GM12878 (cell line): ENCODE measurements around the gene TSBP1. TPM values are rescaled to one million over a fixed set of nuclear protein-coding genes. Genes with fewer than 3 reads are reported as not detected.

ENCODE experiments used
- ATAC-seq: fragments of 200-7000 bp; cut with Tn5 transposase; 3 replicates; pipeline ENCODE4 v1.9.1; 2020; ENCODE audit warnings: mild to moderate bottlenecking, moderate library complexity
- BruUV-seq: library from RNA; stranded (reverse); fragments of 400-500 nt; replicated peaks from 2 replicates; lab custom pipeline; 2021; lab: Mats Ljungman, UMichigan
- CTCF ChIA-PET: fragments of 300-600 bp; sonication (Branson Sonifier 250); formaldehyde crosslinking; extraction: SDS; loops from one replicate; lab custom pipeline; 2021; ENCODE audit warnings: inconsistent platforms; lab: Yijun Ruan, JAX
- POLR2A ChIA-PET: fragments of 350-600 bp; formaldehyde crosslinking; extraction: SDS; loops from one replicate; lab custom pipeline; 2021; ENCODE audit warnings: inconsistent platforms; lab: Charles Lee
- RAD21 ChIA-PET: fragments of 300-600 bp; sonication (Branson Sonifier 250); formaldehyde crosslinking; loops from one replicate; lab custom pipeline; 2023; ENCODE audit warnings: antibody characterized with exemption; ENCODE audit not compliant: unreplicated experiment; lab: Charles Lee
- SMC1A ChIA-PET: fragments of 300-600 bp; sonication (Branson Sonifier 250); formaldehyde crosslinking; loops from one replicate; lab custom pipeline; 2023; ENCODE audit not compliant: unreplicated experiment, uncharacterized antibody; lab: Charles Lee
- DNase-seq: peaks from one replicate; pipeline ENCODE4 v3.0.0-alpha.2; 2011; ENCODE audit warnings: low read depth, low spot score
- FAIRE-seq: peaks from 3 replicates; lab custom pipeline; 2011; peaks lifted over from hg19 to GRCh38; lab: Jason Lieb, UNC
- H2AFZ ChIP-seq: 2 replicates; pipeline ENCODE4 v1.6.0; 2011; ENCODE audit warnings: low read depth, low read length, control low read depth; ENCODE audit not compliant: control insufficient read depth
- H3K27ac ChIP-seq: 2 replicates; pipeline ENCODE4 v1.5.1; 2011; ENCODE audit warnings: control low read depth; ENCODE audit not compliant: control insufficient read depth, insufficient read depth
- H3K27me3 ChIP-seq, 2 experiments: replicated peaks in 1 of 2; 2 replicates each; pipeline versions ENCODE4 v1.6.0 to v1.6.1; 2011; ENCODE audit warnings: low read length in 1 of 2; ENCODE audit not compliant: control insufficient read depth in 2 of 2, insufficient read depth in 2 of 2
- H3K36me3 ChIP-seq, 2 experiments: 2 replicates each; pipeline ENCODE4 v1.5.1; 2011; ENCODE audit warnings: low read length in 1 of 2; ENCODE audit not compliant: control insufficient read depth in 2 of 2, insufficient read depth in 2 of 2
- H3K4me1 ChIP-seq: 2 replicates; pipeline ENCODE4 v1.6.1; 2011; ENCODE audit warnings: mild to moderate bottlenecking, low read length, moderate library complexity, mixed read lengths; ENCODE audit not compliant: control insufficient read depth, insufficient read depth
- H3K4me2 ChIP-seq: 2 replicates; pipeline ENCODE4 v1.6.0; 2011; ENCODE audit warnings: control low read depth; ENCODE audit not compliant: control insufficient read depth, insufficient read depth
- H3K4me3 ChIP-seq: fragments of 200-600 bp; sonication (generic); 2 replicates; pipeline ENCODE4 v1.5.1; 2016
- H3K79me2 ChIP-seq: 2 replicates; pipeline ENCODE4 v1.6.0; 2011; ENCODE audit warnings: low read length; ENCODE audit not compliant: control insufficient read depth, insufficient read depth
- H3K9ac ChIP-seq: 2 replicates; pipeline ENCODE4 v1.8.0; 2011; ENCODE audit warnings: low read length, control low read depth, mixed read lengths; ENCODE audit not compliant: control insufficient read depth, insufficient read depth
- H3K9me3 ChIP-seq: replicated peaks from 3 replicates; pipeline ENCODE4 v1.5.1; 2011; ENCODE audit warnings: mild to moderate bottlenecking, low read length; ENCODE audit not compliant: control insufficient read depth, insufficient read depth
- H4K20me1 ChIP-seq: 2 replicates; pipeline ENCODE4 v1.6.0; 2011; ENCODE audit not compliant: control insufficient read depth, insufficient read depth
- BRCA1 ChIP-seq: IDR thresholded peaks from 2 replicates; pipeline ENCODE4 v1.6.1; 2011; ENCODE audit warnings: low read depth, low read length, improper control_type of control experiment
- CBX3 ChIP-seq: fragments of 200-600 bp; sonication (generic); IDR thresholded peaks from 2 replicates; pipeline ENCODE4 v1.6.1; 2016; ENCODE audit warnings: low read depth, borderline replicate concordance
- CHD4 ChIP-seq: fragments of 200-600 bp; sonication (generic); IDR thresholded peaks from 2 replicates; pipeline ENCODE4 v1.6.1; 2016; ENCODE audit warnings: mild to moderate bottlenecking
- DPF2 ChIP-seq: fragments of 450-650 bp; IDR thresholded peaks from 2 replicates; pipeline ENCODE4 v1.6.1; 2017; ENCODE audit warnings: mild to moderate bottlenecking
- KLF5 ChIP-seq: fragments of 450-650 bp; IDR thresholded peaks from 2 replicates; pipeline ENCODE4 v1.6.1; 2014; ENCODE audit warnings: mild to moderate bottlenecking; ENCODE audit not compliant: partially characterized antibody
- NR2C2 ChIP-seq: IDR thresholded peaks from 2 replicates; pipeline ENCODE4 v1.6.1; 2011; ENCODE audit warnings: borderline replicate concordance, low read depth; ENCODE audit not compliant: control insufficient read depth, insufficient read length
- POLR2AphosphoS2 ChIP-seq: IDR thresholded peaks from 2 replicates; pipeline ENCODE4 v1.6.1; 2011; ENCODE audit warnings: low read depth, mild to moderate bottlenecking, low read length, improper control_type of control experiment, moderate library complexity
- RUNX3 ChIP-seq: IDR thresholded peaks from 2 replicates; pipeline ENCODE4 v1.6.1; 2012; ENCODE audit warnings: low read length, inconsistent platforms
- SIN3A ChIP-seq: IDR thresholded peaks from 2 replicates; pipeline ENCODE4 v1.6.1; 2012; ENCODE audit warnings: low read depth, low read length, improper control_type of control experiment
- TBL1XR1 ChIP-seq: IDR thresholded peaks from 2 replicates; pipeline ENCODE4 v1.6.1; 2012; ENCODE audit warnings: low read depth, low read length, improper control_type of control experiment
- WGBS: methylation state at CpG from one replicate; pipeline ENCODE4 v1.1.6; 2016; ENCODE audit warnings: low lambda C conversion rate; ENCODE audit not compliant: insufficient replicate concordance, insufficient coverage; ENCODE audit errors: missing lambda C conversion rate; 5-methylcytosine and 5-hydroxymethylcytosine counted together
- in situ Hi-C: fragments of 300-500 bp; cut with MboI; formaldehyde crosslinking; loops from 9 replicates; pipeline ENCODE4 v1.14.3; 2018; ENCODE audit warnings: mixed read lengths
- intact Hi-C: fragments of 100-400 bp; cut with micrococcal nuclease; formaldehyde crosslinking; loops from one replicate; pipeline ENCODE4 v1.14.2; 2022; ENCODE audit not compliant: unreplicated experiment
- polyA plus RNA-seq, 11 experiments: library from polyadenylated mRNA; depleted of rRNA in 4 of 11; unstranded in 6 of 11; stranded (reverse) in 5 of 11; fragments of >200 nt; fragmentation: Nextera tagmentation in 4 of 11; fragmentation: Illumina TruSeq in 1 of 11; extraction: Ambion mirVana in 4 of 11; extraction: Trizol in 1 of 11; gene quantifications; 1 replicate in 1 of 11; 2 replicates in 10 of 11; pipeline versions ENCODE4 v1.2.1 to v1.2.3, GENCODE V29; 2011 to 2016; ENCODE audit warnings: inconsistent platforms in 2 of 11, missing spikeins in 2 of 11, low read depth in 1 of 11
- total RNA-seq, 4 experiments: library from RNA; depleted of rRNA in 3 of 4; stranded (reverse); fragments of >200 nt in 3 of 4; fragmentation: Illumina TruSeq in 1 of 4; extraction: Trizol in 1 of 4; gene quantifications; 2 replicates each; pipeline versions ENCODE4 v1.2.1 to v1.2.3, GENCODE V29; 2013 to 2021
- TF ChIP-seq, protein P1 (sequence below): fragments of 450-650 bp; IDR thresholded peaks from 2 replicates; pipeline ENCODE4 v1.6.1; 2016; ENCODE audit warnings: mild to moderate bottlenecking

The TSBP1 gene
- total and polyA plus RNA-seq, 10 of the 15 experiments (the other 5 are each of a cell fraction or from before 2014, with no cell fraction given) = not detected

- DNase-seq (no peak), FAIRE-seq (no peak), ATAC-seq (no peak)
- Histone ChIP-seq H3K79me2 (no peaks in the 10 kb centered on the region), H3K4me2 (no peak overlapping the region), H3K36me3 (no peaks in the 10 kb centered on the region), H3K4me3 (no peak overlapping the region), H4K20me1 (no peaks in the 10 kb centered on the region), H3K9ac (no peak overlapping the region), H2AFZ (no peak overlapping the region), H3K9me3 (no peaks in the 10 kb centered on the region), H3K27ac (no peak overlapping the region), H3K27me3 (no peaks in the 10 kb centered on the region), H3K4me1 (no peaks in the 10 kb centered on the region)
- CTCF ChIA-PET = no interaction called here
- POLR2A ChIA-PET = no interaction called here
- SMC1A ChIA-PET = no interaction called here
- WGBS = 88% methylated on average over 1 of the region's 1 CpG
- intact Hi-C loops = no loop called here
- in situ Hi-C loops = no loop called here
- TF ChIP-seq POLR2AphosphoS2 (no peak), CHD4 (no peak), BRCA1 (no peak), RUNX3 (no peak), CBX3 (no peak), NR2C2 (no peak), SIN3A (no peak), KLF5 (no peak), TBL1XR1 (no peak), DPF2 (no peak)
- TF ChIP-seq, protein P1, sequence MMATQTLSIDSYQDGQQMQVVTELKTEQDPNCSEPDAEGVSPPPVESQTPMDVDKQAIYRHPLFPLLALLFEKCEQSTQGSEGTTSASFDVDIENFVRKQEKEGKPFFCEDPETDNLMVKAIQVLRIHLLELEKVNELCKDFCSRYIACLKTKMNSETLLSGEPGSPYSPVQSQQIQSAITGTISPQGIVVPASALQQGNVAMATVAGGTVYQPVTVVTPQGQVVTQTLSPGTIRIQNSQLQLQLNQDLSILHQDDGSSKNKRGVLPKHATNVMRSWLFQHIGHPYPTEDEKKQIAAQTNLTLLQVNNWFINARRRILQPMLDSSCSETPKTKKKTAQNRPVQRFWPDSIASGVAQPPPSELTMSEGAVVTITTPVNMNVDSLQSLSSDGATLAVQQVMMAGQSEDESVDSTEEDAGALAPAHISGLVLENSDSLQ = no peak
- RAD21 ChIA-PET = no interaction called here
- no TSS peak for BruUV-seq
These were observed 474 bp downstream of the TSBP1 start for GRCh38 chr6:32371229-32371628.
